ENCODE results near the gene SKIDA1.
"Not testable (repeated sequence)": the region's sequence is repeated elsewhere in the genome, so short reads cannot be mapped to it uniquely, and the experiment has no call there.

Gene SKIDA1

GRCh38 chr10:21525367-21526187 lies at the start of gene SKIDA1:
SKIDA1 (minus strand) TSS chr10:21525682; CDS start chr10:21517822, 7,860 bp downstream.
- peak; percentile 89 to 91 for DNase-seq (ENCODE audit: low read depth in 2 of 2)

- not testable (repeated sequence) for DNase-seq (ENCODE audit: low read depth in 2 of 2)
Observed at GRCh38 chr10:21574514-21574913, 49.0 kb upstream of the SKIDA1 start.

- no peak for DNase-seq (ENCODE audit: low read depth in 2 of 2)
Observed at GRCh38 chr10:21572578-21572977, 47.1 kb upstream of the SKIDA1 start.

GRCh38 chr10:21570761-21571521 lies 45.5 kb upstream of the SKIDA1 start:
- DNase-seq (ENCODE audit: low read depth in 2 of 2): no peak

- not testable (repeated sequence) for DNase-seq (ENCODE audit: low read depth in 2 of 2)
Observed at GRCh38 chr10:21558984-21559383, 33.5 kb upstream of the SKIDA1 start.

GRCh38 chr10:21556527-21556926 lies 31.0 kb upstream of the SKIDA1 start:
- DNase-seq (ENCODE audit: low read depth in 2 of 2): no peak

- DNase-seq (ENCODE audit: low read depth in 2 of 2): no peak
Observed at GRCh38 chr10:21552638-21553037, 27.2 kb upstream of the SKIDA1 start.

GRCh38 chr10:21547246-21547645 lies 21.8 kb upstream of the SKIDA1 start:
- DNase-seq (ENCODE audit: low read depth in 2 of 2): no peak

- DNase-seq (ENCODE audit: low read depth in 2 of 2): not testable (repeated sequence)
Observed at GRCh38 chr10:21540701-21541100, 15.2 kb upstream of the SKIDA1 start.

GRCh38 chr10:21536874-21537273 lies 11.4 kb upstream of the SKIDA1 start:
- DNase-seq (ENCODE audit: low read depth in 2 of 2): no peak

GRCh38 chr10:21535976-21536375 lies 10.5 kb upstream of the SKIDA1 start:
- not testable (repeated sequence) for DNase-seq (ENCODE audit: low read depth in 2 of 2)

GRCh38 chr10:21535494-21535965 lies 10.0 kb upstream of the SKIDA1 start:
- DNase-seq (ENCODE audit: low read depth in 2 of 2): no peak

GRCh38 chr10:21534604-21535493 lies 9.4 kb upstream of the SKIDA1 start:
- DNase-seq (ENCODE audit: low read depth in 2 of 2): no peak

GRCh38 chr10:21534280-21534586 lies 8.8 kb upstream of the SKIDA1 start:
- no peak for DNase-seq (ENCODE audit: low read depth in 2 of 2)

- DNase-seq (ENCODE audit: low read depth in 2 of 2): peak; percentile 94 to 96
Observed at GRCh38 chr10:21533467-21534279, 8.2 kb upstream of the SKIDA1 start, which contains the start of gene MLLT10. MLLT10 (plus strand) TSS chr10:21534232; CDS start chr10:21534645, 413 bp downstream.

- DNase-seq (ENCODE audit: low read depth in 2 of 2): no peak
Observed at GRCh38 chr10:21532694-21533466, 7.4 kb upstream of the SKIDA1 start.

- DNase-seq (ENCODE audit: low read depth in 2 of 2): no peak
Observed at GRCh38 chr10:21531164-21531563, 5.7 kb upstream of the SKIDA1 start.

- no peak for DNase-seq (ENCODE audit: low read depth in 2 of 2)
Observed at GRCh38 chr10:21530641-21531040, 5.2 kb upstream of the SKIDA1 start.

- no peak for DNase-seq (ENCODE audit: low read depth in 2 of 2)
Observed at GRCh38 chr10:21530168-21530567, 4.7 kb upstream of the SKIDA1 start.

All from fibroblast of skin of left biceps (primary cell).